ENCODE results near the gene MEP1B. TPM values are rescaled to one million over a fixed set of nuclear protein-coding genes. Genes with fewer than 3 reads are reported as not detected.
"Not testable (repeated sequence)": the region's sequence is repeated elsewhere in the genome, so short reads cannot be mapped to it uniquely, and the experiment has no call there.

Gene MEP1B
- total RNA-seq, 4 donors from 2014 or later, result 2.0 to 32.4 (median 19.9) TPM

GRCh38 chr18:32167980-32168730 lies 21.7 kb upstream of the MEP1B start:
- TF ChIP-seq, protein P1, sequence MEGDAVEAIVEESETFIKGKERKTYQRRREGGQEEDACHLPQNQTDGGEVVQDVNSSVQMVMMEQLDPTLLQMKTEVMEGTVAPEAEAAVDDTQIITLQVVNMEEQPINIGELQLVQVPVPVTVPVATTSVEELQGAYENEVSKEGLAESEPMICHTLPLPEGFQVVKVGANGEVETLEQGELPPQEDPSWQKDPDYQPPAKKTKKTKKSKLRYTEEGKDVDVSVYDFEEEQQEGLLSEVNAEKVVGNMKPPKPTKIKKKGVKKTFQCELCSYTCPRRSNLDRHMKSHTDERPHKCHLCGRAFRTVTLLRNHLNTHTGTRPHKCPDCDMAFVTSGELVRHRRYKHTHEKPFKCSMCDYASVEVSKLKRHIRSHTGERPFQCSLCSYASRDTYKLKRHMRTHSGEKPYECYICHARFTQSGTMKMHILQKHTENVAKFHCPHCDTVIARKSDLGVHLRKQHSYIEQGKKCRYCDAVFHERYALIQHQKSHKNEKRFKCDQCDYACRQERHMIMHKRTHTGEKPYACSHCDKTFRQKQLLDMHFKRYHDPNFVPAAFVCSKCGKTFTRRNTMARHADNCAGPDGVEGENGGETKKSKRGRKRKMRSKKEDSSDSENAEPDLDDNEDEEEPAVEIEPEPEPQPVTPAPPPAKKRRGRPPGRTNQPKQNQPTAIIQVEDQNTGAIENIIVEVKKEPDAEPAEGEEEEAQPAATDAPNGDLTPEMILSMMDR (IDR thresholded peaks at IDR 0.05), result no peak
- TF ChIP-seq POLR2AphosphoS5 (IDR thresholded peaks at IDR 0.05), result no peak
- TF ChIP-seq POLR2A (IDR thresholded peaks at IDR 0.05), result no peak
- TF ChIP-seq EP300 (IDR thresholded peaks at IDR 0.05; ENCODE audit: low read depth), result no peak
- Histone ChIP-seq H3K27me3 (no peaks in the 10 kb centered on the region), H3K4me1 (no peaks in the 10 kb centered on the region), H3K36me3 (no peaks in the 10 kb centered on the region), H3K4me3 (no peak overlapping the region), H3K27ac (no peak overlapping the region), H3K9me3 (no peaks in the 10 kb centered on the region)
- in situ Hi-C loops (cut with MboI; ENCODE audit: low pct_ligation_motif_present in 1 of 4, low pct_unique_long_range_greater_than_20kb in 1 of 4, low sequenced_read_pairs in 3 of 4) (loop anchor here in 1 of 4 donors (10.0 to 25.0 kb wide), 2 partner anchors 87 to 294 kb away; partner anchors contain the start of gene GAREM1), intact Hi-C loops (cut with DNase I; ENCODE audit: low total_unique reads) (loop anchor here (10.0 kb wide), 1 partner anchor 307 kb away; the partner anchor contains the start of gene GAREM1)
- no peak for DNase-seq
- WGBS, 2 donors (ENCODE audit: low coverage in 1 of 2), result 68 to 72% methylated on average over 3 of the region's 3 CpGs

DNA sequence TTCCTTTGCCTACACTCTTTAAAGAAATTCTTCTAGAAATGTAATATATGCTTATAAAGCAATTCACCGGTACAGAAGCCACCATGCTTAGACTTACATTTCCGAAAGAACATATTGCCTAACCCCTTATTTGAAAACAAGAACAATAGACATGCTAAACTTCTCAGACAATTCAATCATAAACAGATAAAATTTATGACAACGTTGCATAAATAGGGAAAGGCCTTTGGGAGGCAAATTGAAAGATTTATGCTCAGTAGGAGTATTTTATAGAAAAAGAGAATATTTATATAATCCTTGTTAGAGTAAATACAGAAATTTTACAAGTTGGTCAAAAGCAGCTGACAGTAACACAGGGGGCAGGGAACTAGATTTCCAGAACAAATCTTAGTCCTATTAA lies 16.2 kb upstream of the MEP1B start:
- no peaks in the 10 kb centered on the region for H3K36me3 ChIP-seq
- in situ Hi-C loops (cut with MboI; ENCODE audit: low pct_ligation_motif_present in 1 of 4, low pct_unique_long_range_greater_than_20kb in 1 of 4, low sequenced_read_pairs in 3 of 4) (loop anchor here in 1 of 4 donors (25.0 kb wide), 1 partner anchor 289 kb away; the partner anchor contains the start of gene GAREM1), intact Hi-C loops (cut with DNase I; ENCODE audit: low total_unique reads) (no loop called here)
- no peak overlapping the region for H3K4me3 ChIP-seq
- DNase-seq, result no peak
- H3K9me3 ChIP-seq, result no peaks in the 10 kb centered on the region
- TF ChIP-seq EP300 (IDR thresholded peaks at IDR 0.05; ENCODE audit: low read depth) (no peak), POLR2A (IDR thresholded peaks at IDR 0.05) (no peak), POLR2AphosphoS5 (IDR thresholded peaks at IDR 0.05) (no peak)
- TF ChIP-seq, protein P1 (IDR thresholded peaks at IDR 0.05), result no peak
- 32 to 39% methylated on average over 3 of the region's 3 CpGs for WGBS, 2 donors (ENCODE audit: low coverage in 1 of 2)
- no peaks in the 10 kb centered on the region for H3K27me3 ChIP-seq
- H3K27ac ChIP-seq, result no peak overlapping the region
- no peaks in the 10 kb centered on the region for H3K4me1 ChIP-seq

DNA sequence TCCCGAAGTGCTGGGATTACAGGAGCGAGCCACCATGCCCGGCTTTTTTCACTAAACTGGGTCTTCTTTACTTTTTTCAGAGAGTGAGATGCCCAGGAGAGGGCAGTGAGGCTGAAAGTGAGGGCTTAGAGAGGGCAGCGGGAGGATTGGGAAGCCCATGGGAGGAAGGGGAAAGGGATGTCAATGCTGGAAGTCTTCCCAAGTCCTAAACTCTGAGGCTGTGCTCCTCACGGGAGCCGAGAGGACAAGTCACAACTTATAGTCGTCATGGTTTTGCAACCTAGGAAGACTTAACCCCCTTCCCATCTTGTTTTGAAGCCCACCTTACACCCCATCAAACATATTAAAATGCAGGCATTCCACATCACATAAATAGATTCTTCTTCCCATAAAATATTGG lies 15.1 kb upstream of the MEP1B start:
- in situ Hi-C loops (cut with MboI; ENCODE audit: low pct_ligation_motif_present in 1 of 4, low pct_unique_long_range_greater_than_20kb in 1 of 4, low sequenced_read_pairs in 3 of 4), result loop anchor here in 1 of 4 donors (25.0 kb wide), 1 partner anchor 288 kb away; the partner anchor contains the start of gene GAREM1

GRCh38 chr18:32175265-32175664 lies 14.6 kb upstream of the MEP1B start:
- no peak for DNase-seq
- no peak overlapping the region for H3K4me3 ChIP-seq
- H3K27me3 ChIP-seq, result no peaks in the 10 kb centered on the region
- no peak for TF ChIP-seq EP300 (IDR thresholded peaks at IDR 0.05; ENCODE audit: low read depth)
- no peak for TF ChIP-seq POLR2A (IDR thresholded peaks at IDR 0.05)
- TF ChIP-seq, protein P1 (IDR thresholded peaks at IDR 0.05), result no peak
- no peak for TF ChIP-seq POLR2AphosphoS5 (IDR thresholded peaks at IDR 0.05)
- no peaks in the 10 kb centered on the region for H3K9me3 ChIP-seq
- in situ Hi-C loops (cut with MboI; ENCODE audit: low pct_ligation_motif_present in 1 of 4, low pct_unique_long_range_greater_than_20kb in 1 of 4, low sequenced_read_pairs in 3 of 4) (no loop called here), intact Hi-C loops (cut with DNase I; ENCODE audit: low total_unique reads) (no loop called here)
- H3K4me1 ChIP-seq, result no peaks in the 10 kb centered on the region
- no peaks in the 10 kb centered on the region for H3K36me3 ChIP-seq
- H3K27ac ChIP-seq, result no peak overlapping the region
- WGBS, 2 donors (ENCODE audit: low coverage in 1 of 2), result 82 to 100% methylated on average over 1 of the region's 1 CpG

More for the DNA sequence above, 15.1 kb upstream of the MEP1B start:
- H3K9me3 ChIP-seq, result no peaks in the 10 kb centered on the region
- 85 to 86% methylated on average over 4 to 7 of the region's 7 CpGs for WGBS, 2 donors (ENCODE audit: low coverage in 1 of 2)
- DNase-seq, result no peak
- H3K4me3 ChIP-seq, result no peak overlapping the region
- H3K36me3 ChIP-seq, result no peaks in the 10 kb centered on the region
- H3K4me1 ChIP-seq, result no peaks in the 10 kb centered on the region
- TF ChIP-seq EP300 (IDR thresholded peaks at IDR 0.05; ENCODE audit: low read depth) (no peak), POLR2A (IDR thresholded peaks at IDR 0.05) (no peak), POLR2AphosphoS5 (IDR thresholded peaks at IDR 0.05) (no peak)
- TF ChIP-seq, protein P1 (IDR thresholded peaks at IDR 0.05), result no peak
- intact Hi-C loops (cut with DNase I; ENCODE audit: low total_unique reads), result no loop called here
- no peak overlapping the region for H3K27ac ChIP-seq
- H3K27me3 ChIP-seq, result no peaks in the 10 kb centered on the region

GRCh38 chr18:32176745-32177144 lies 13.1 kb upstream of the MEP1B start:
- intact Hi-C loops (cut with DNase I; ENCODE audit: low total_unique reads); in situ Hi-C loops (cut with MboI; ENCODE audit: low pct_ligation_motif_present in 1 of 4, low pct_unique_long_range_greater_than_20kb in 1 of 4, low sequenced_read_pairs in 3 of 4); DNase-seq; H3K4me3 ChIP-seq; H3K4me1 ChIP-seq; H3K27me3 ChIP-seq; H3K27ac ChIP-seq; H3K9me3 ChIP-seq; H3K36me3 ChIP-seq: not testable (repeated sequence)
- 73 to 100% methylated on average over 1 of the region's 1 CpG for WGBS, 2 donors (ENCODE audit: low coverage in 1 of 2)
